KG1 (cell line): ENCODE data around the gene EFCAB12.
"Not testable (repeated sequence)": the region's sequence is repeated elsewhere in the genome, so short reads cannot be mapped to it uniquely, and the experiment has no call there.

Experiments used
- DNase-seq: peaks from one replicate; lab custom pipeline; 2025; lab: John Stamatoyannopoulos, UW

Gene EFCAB12

GRCh38 chr3:129365296-129366136 lies 62.9 kb downstream of the EFCAB12 start:
- no peak for DNase-seq

GRCh38 chr3:129364811-129365210 lies 63.6 kb downstream of the EFCAB12 start:
- not testable (repeated sequence) for DNase-seq

- not testable (repeated sequence) for DNase-seq
Observed at GRCh38 chr3:129363356-129363755, 65.1 kb downstream of the EFCAB12 start.

GRCh38 chr3:129360705-129361460 lies 67.6 kb downstream of the EFCAB12 start:
- DNase-seq, result no peak

- no peak for DNase-seq
Observed at GRCh38 chr3:129360171-129360611, 68.2 kb downstream of the EFCAB12 start.

GRCh38 chr3:129358772-129359371 lies 69.6 kb downstream of the EFCAB12 start:
- no peak for DNase-seq

- DNase-seq, result no peak
Observed at GRCh38 chr3:129358177-129358771, 70.2 kb downstream of the EFCAB12 start.

- DNase-seq, result no peak
Observed at GRCh38 chr3:129357616-129358015, 70.8 kb downstream of the EFCAB12 start.

GRCh38 chr3:129356756-129357425 lies 71.5 kb downstream of the EFCAB12 start:
- no peak for DNase-seq

- DNase-seq, result no peak
Observed at GRCh38 chr3:129353589-129353941, 74.9 kb downstream of the EFCAB12 start.

GRCh38 chr3:129352650-129353588 lies 75.5 kb downstream of the EFCAB12 start:
- no peak for DNase-seq

- no peak for DNase-seq
Observed at GRCh38 chr3:129352045-129352444, 76.4 kb downstream of the EFCAB12 start.
